ENCODE results near the gene CDH4. TPM values are rescaled to one million over a fixed set of nuclear protein-coding genes. Genes with fewer than 3 reads are reported as not detected.

CDH4 gene
- polyA plus RNA-seq, 1 donor (not counting 4 experiments of a cell fraction or from before 2014, with no cell fraction given): 2.2 TPM

DNA sequence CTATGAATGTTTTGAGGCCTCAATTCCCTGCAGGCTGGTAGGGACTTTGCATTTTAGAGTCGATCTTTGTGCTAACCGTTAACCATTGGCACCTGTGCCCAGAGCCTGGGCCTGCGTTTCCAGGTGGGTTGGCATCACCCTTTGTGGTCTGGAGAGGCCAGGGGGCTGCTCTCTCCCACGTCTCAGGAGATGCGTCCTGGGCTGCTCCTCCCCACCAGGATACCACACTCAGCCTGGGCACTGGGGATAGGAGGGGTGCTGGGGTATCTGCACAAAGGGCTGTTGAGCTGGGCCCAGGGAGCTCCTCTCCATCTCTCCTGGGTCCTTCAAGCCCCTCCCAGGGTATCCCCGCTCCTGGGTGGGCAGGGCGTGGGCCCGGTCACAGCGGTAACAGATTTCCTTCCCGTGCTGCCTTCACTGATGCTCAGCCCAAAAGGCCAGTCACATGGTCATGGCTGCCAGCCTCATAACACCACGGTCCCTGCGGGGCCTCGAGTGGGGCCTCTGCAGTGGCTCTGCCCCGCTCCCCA, 547.4 kb downstream of the CDH4 start:
- Histone ChIP-seq H3K4me2 (ENCODE audit: control insufficient read depth, extremely low read depth, insufficient read depth, low read depth, low read length) (no peak overlapping the region), H3K9me3 (ENCODE audit: control insufficient read depth, low read depth, low read length) (no peaks in the 10 kb centered on the region), H3K9me1 (ENCODE audit: control insufficient read depth, extremely low read depth, insufficient read depth, low read length) (no peaks in the 10 kb centered on the region), H4K20me1 (ENCODE audit: control insufficient read depth, extremely low read depth, insufficient read depth, low read length) (peaks cover 28% of the 10 kb centered on the region), H3K4me3 (ENCODE audit: control insufficient read depth in 2 of 3, extremely low read depth in 1 of 3, insufficient read depth in 2 of 3, low read depth in 1 of 3, low read length in 3 of 3) (no peak overlapping the region), H3K79me2 (ENCODE audit: control insufficient read depth, insufficient read depth, low read length) (no peaks in the 10 kb centered on the region), H3K9ac (ENCODE audit: control insufficient read depth, extremely low read depth, insufficient read depth, low read length) (no peak overlapping the region), H3K27ac (ENCODE audit: control insufficient read depth, insufficient read depth, low read length) (no peak overlapping the region), H3K27me3 (ENCODE audit: control insufficient read depth, extremely low read depth, insufficient read depth, low read length) (peaks cover 66% of the 10 kb centered on the region), H3K36me3 (ENCODE audit: control insufficient read depth in 2 of 2, extremely low read depth in 1 of 2, insufficient read depth in 2 of 2, low read length in 2 of 2) (no peaks in the 10 kb centered on the region), H2AFZ (ENCODE audit: control insufficient read depth, low read length) (no peak overlapping the region), H3K4me1 (ENCODE audit: control insufficient read depth, extremely low read depth, insufficient read depth, low read length) (peaks cover 20% of the 10 kb centered on the region)
- no peak for DNase-seq (ENCODE audit: low read depth, low spot score)
- no peak for FAIRE-seq
- no peak for TF ChIP-seq EZH2 (IDR thresholded peaks at IDR 0.05; ENCODE audit: low read length)
- TF ChIP-seq, protein P1, sequence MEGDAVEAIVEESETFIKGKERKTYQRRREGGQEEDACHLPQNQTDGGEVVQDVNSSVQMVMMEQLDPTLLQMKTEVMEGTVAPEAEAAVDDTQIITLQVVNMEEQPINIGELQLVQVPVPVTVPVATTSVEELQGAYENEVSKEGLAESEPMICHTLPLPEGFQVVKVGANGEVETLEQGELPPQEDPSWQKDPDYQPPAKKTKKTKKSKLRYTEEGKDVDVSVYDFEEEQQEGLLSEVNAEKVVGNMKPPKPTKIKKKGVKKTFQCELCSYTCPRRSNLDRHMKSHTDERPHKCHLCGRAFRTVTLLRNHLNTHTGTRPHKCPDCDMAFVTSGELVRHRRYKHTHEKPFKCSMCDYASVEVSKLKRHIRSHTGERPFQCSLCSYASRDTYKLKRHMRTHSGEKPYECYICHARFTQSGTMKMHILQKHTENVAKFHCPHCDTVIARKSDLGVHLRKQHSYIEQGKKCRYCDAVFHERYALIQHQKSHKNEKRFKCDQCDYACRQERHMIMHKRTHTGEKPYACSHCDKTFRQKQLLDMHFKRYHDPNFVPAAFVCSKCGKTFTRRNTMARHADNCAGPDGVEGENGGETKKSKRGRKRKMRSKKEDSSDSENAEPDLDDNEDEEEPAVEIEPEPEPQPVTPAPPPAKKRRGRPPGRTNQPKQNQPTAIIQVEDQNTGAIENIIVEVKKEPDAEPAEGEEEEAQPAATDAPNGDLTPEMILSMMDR (optimal IDR thresholded peaks at IDR 0.05 in 1 of 3, IDR thresholded peaks at IDR 0.05 in 1 of 3, conservative IDR thresholded peaks at IDR 0.05 in 1 of 3; ENCODE audit: extremely low read depth in 1 of 3, insufficient read depth in 2 of 3, low read length in 3 of 3): no peak
- dilution Hi-C loops (cut with MboI; ENCODE audit: extremely low pct_ligation_motif_present, low sequenced_read_pairs): no loop called here

DNA sequence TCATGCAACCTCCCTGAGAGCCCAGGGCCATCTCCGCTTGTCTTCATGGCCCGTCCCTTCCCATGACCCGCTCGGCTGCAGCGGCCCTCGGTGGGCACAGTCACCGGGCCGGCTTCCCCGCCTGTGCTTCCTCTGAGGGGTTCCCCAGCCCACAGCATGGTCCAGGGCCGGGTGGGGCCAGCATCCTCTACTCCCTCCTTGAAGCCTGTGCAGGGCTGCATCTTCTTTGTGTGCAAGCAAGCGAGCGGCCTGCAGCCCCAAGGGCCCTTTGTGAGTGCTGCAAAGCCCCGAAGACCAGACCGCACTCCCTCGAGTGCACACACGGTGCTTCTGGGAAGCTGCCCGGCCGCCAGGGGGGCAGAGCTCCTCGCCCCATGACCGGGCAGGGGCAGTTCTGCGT, 547.9 kb downstream of the CDH4 start:
- Histone ChIP-seq H3K27me3 (ENCODE audit: control insufficient read depth, extremely low read depth, insufficient read depth, low read length) (peaks cover 71% of the 10 kb centered on the region), H3K4me3 (ENCODE audit: control insufficient read depth in 2 of 3, extremely low read depth in 1 of 3, insufficient read depth in 2 of 3, low read depth in 1 of 3, low read length in 3 of 3) (no peak overlapping the region), H3K4me1 (ENCODE audit: control insufficient read depth, extremely low read depth, insufficient read depth, low read length) (peaks cover 20% of the 10 kb centered on the region), H3K9ac (ENCODE audit: control insufficient read depth, extremely low read depth, insufficient read depth, low read length) (no peak overlapping the region), H2AFZ (ENCODE audit: control insufficient read depth, low read length) (no peak overlapping the region), H4K20me1 (ENCODE audit: control insufficient read depth, extremely low read depth, insufficient read depth, low read length) (peaks cover 28% of the 10 kb centered on the region), H3K27ac (ENCODE audit: control insufficient read depth, insufficient read depth, low read length) (no peak overlapping the region), H3K4me2 (ENCODE audit: control insufficient read depth, extremely low read depth, insufficient read depth, low read depth, low read length) (no peak overlapping the region), H3K9me1 (ENCODE audit: control insufficient read depth, extremely low read depth, insufficient read depth, low read length) (no peaks in the 10 kb centered on the region), H3K9me3 (ENCODE audit: control insufficient read depth, low read depth, low read length) (no peaks in the 10 kb centered on the region), H3K36me3 (ENCODE audit: control insufficient read depth in 2 of 2, extremely low read depth in 1 of 2, insufficient read depth in 2 of 2, low read length in 2 of 2) (no peaks in the 10 kb centered on the region), H3K79me2 (ENCODE audit: control insufficient read depth, insufficient read depth, low read length) (no peaks in the 10 kb centered on the region)
- FAIRE-seq: no peak
- TF ChIP-seq, protein P1 (optimal IDR thresholded peaks at IDR 0.05 in 1 of 3, IDR thresholded peaks at IDR 0.05 in 1 of 3, conservative IDR thresholded peaks at IDR 0.05 in 1 of 3; ENCODE audit: extremely low read depth in 1 of 3, insufficient read depth in 2 of 3, low read length in 3 of 3): no peak
- no peak for TF ChIP-seq EZH2 (IDR thresholded peaks at IDR 0.05; ENCODE audit: low read length)
- no peak for DNase-seq (ENCODE audit: low read depth, low spot score)
- dilution Hi-C loops (cut with MboI; ENCODE audit: extremely low pct_ligation_motif_present, low sequenced_read_pairs): no loop called here

All from keratinocyte (primary cell).